ENCODE results near the gene HOXA1.

Gene HOXA1

GRCh38 chr7:27116031-27116961 is 20.5 kb upstream of the HOXA1 start:
- no peaks in the 10 kb centered on the region for H3K9me3 Mint-ChIP-seq
- DNase-seq (ENCODE audit: low spot score): no peak
- no peak overlapping the region for H3K4me3 Mint-ChIP-seq
- H3K27ac Mint-ChIP-seq: no peak overlapping the region
- H3K4me1 Mint-ChIP-seq (ENCODE audit: low read depth): no peaks in the 10 kb centered on the region
- no peaks in the 10 kb centered on the region for H3K36me3 Mint-ChIP-seq (ENCODE audit: low read depth)
- H3K27me3 Mint-ChIP-seq (ENCODE audit: low read depth): no peaks in the 10 kb centered on the region

- no peak overlapping the region for H3K4me3 Mint-ChIP-seq
- DNase-seq (ENCODE audit: low spot score): no peak
- H3K36me3 Mint-ChIP-seq (ENCODE audit: low read depth): no peaks in the 10 kb centered on the region
- no peaks in the 10 kb centered on the region for H3K27me3 Mint-ChIP-seq (ENCODE audit: low read depth)
- no peaks in the 10 kb centered on the region for H3K4me1 Mint-ChIP-seq (ENCODE audit: low read depth)
- no peaks in the 10 kb centered on the region for H3K9me3 Mint-ChIP-seq
- no peak overlapping the region for H3K27ac Mint-ChIP-seq
These were observed 19.6 kb upstream of the HOXA1 start for GRCh38 chr7:27115221-27116026.

DNA sequence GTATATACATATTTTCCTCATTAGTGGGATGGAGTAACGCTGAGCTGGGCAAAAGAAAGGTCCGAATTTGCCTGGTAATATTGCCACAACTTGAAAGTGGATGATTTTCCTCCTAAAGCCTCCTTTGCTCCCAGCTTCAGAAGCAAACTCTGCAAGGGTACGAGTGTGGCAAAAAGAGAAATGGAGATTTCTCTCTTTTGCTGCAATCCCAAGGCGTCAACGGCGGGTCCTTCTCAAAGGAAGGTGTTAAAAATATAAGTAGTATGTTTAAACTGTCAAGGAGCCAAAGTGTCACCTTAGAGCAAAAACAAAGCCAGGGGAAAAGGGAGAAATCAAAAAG is 19.1 kb upstream of the HOXA1 start:
- Mint-ChIP-seq H3K27me3 (ENCODE audit: low read depth) (no peaks in the 10 kb centered on the region), H3K4me1 (ENCODE audit: low read depth) (no peaks in the 10 kb centered on the region), H3K36me3 (ENCODE audit: low read depth) (no peaks in the 10 kb centered on the region), H3K27ac (no peak overlapping the region), H3K4me3 (no peak overlapping the region), H3K9me3 (no peaks in the 10 kb centered on the region)
- DNase-seq (ENCODE audit: low spot score): no peak

GRCh38 chr7:27113991-27114769 is 18.4 kb upstream of the HOXA1 start:
- no peaks in the 10 kb centered on the region for H3K4me1 Mint-ChIP-seq (ENCODE audit: low read depth)
- DNase-seq (ENCODE audit: low spot score): no peak
- no peaks in the 10 kb centered on the region for H3K36me3 Mint-ChIP-seq (ENCODE audit: low read depth)
- H3K4me3 Mint-ChIP-seq: no peak overlapping the region
- no peaks in the 10 kb centered on the region for H3K27me3 Mint-ChIP-seq (ENCODE audit: low read depth)
- no peak overlapping the region for H3K27ac Mint-ChIP-seq
- no peaks in the 10 kb centered on the region for H3K9me3 Mint-ChIP-seq

- no peaks in the 10 kb centered on the region for H3K27me3 Mint-ChIP-seq (ENCODE audit: low read depth)
- H3K4me3 Mint-ChIP-seq: no peak overlapping the region
- no peaks in the 10 kb centered on the region for H3K9me3 Mint-ChIP-seq
- no peaks in the 10 kb centered on the region for H3K4me1 Mint-ChIP-seq (ENCODE audit: low read depth)
- H3K27ac Mint-ChIP-seq: no peak overlapping the region
- no peak for DNase-seq (ENCODE audit: low spot score)
- no peaks in the 10 kb centered on the region for H3K36me3 Mint-ChIP-seq (ENCODE audit: low read depth)
These were observed 17.5 kb upstream of the HOXA1 start for GRCh38 chr7:27112955-27113949.

DNA sequence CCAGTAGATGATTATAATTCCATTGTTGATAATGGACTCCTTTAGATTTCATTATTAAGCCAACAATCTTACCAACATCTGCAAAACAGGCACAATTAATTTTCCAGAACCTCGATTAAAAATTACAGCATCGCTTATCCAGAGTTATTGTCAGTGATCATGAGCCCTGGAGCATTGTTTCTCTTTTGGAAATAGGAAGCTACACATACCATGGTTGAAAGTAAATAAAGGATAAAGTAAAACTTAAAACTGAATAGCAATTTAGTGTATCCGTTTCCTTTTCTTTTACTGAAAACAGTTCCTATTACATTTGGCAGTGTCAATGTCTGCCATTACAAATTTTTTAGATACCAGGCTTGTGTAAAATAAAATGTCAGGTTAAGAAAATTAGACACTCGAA is 16.6 kb upstream of the HOXA1 start:
- Mint-ChIP-seq H3K4me3 (no peak overlapping the region), H3K4me1 (ENCODE audit: low read depth) (no peaks in the 10 kb centered on the region), H3K27ac (no peak overlapping the region), H3K36me3 (ENCODE audit: low read depth) (no peaks in the 10 kb centered on the region), H3K27me3 (ENCODE audit: low read depth) (no peaks in the 10 kb centered on the region), H3K9me3 (no peaks in the 10 kb centered on the region)
- DNase-seq (ENCODE audit: low spot score): no peak

GRCh38 chr7:27111751-27112277 is 16.0 kb upstream of the HOXA1 start:
- no peaks in the 10 kb centered on the region for H3K9me3 Mint-ChIP-seq
- no peak overlapping the region for H3K27ac Mint-ChIP-seq
- H3K4me1 Mint-ChIP-seq (ENCODE audit: low read depth): no peaks in the 10 kb centered on the region
- H3K27me3 Mint-ChIP-seq (ENCODE audit: low read depth): no peaks in the 10 kb centered on the region
- no peak for DNase-seq (ENCODE audit: low spot score)
- no peaks in the 10 kb centered on the region for H3K36me3 Mint-ChIP-seq (ENCODE audit: low read depth)
- H3K4me3 Mint-ChIP-seq: no peak overlapping the region

GRCh38 chr7:27111042-27111750 is 15.4 kb upstream of the HOXA1 start:
- no peak for DNase-seq (ENCODE audit: low spot score)
- H3K9me3 Mint-ChIP-seq: no peaks in the 10 kb centered on the region
- H3K4me1 Mint-ChIP-seq (ENCODE audit: low read depth): no peaks in the 10 kb centered on the region
- no peak overlapping the region for H3K27ac Mint-ChIP-seq
- H3K4me3 Mint-ChIP-seq: no peak overlapping the region
- H3K36me3 Mint-ChIP-seq (ENCODE audit: low read depth): no peaks in the 10 kb centered on the region
- no peaks in the 10 kb centered on the region for H3K27me3 Mint-ChIP-seq (ENCODE audit: low read depth)

DNA sequence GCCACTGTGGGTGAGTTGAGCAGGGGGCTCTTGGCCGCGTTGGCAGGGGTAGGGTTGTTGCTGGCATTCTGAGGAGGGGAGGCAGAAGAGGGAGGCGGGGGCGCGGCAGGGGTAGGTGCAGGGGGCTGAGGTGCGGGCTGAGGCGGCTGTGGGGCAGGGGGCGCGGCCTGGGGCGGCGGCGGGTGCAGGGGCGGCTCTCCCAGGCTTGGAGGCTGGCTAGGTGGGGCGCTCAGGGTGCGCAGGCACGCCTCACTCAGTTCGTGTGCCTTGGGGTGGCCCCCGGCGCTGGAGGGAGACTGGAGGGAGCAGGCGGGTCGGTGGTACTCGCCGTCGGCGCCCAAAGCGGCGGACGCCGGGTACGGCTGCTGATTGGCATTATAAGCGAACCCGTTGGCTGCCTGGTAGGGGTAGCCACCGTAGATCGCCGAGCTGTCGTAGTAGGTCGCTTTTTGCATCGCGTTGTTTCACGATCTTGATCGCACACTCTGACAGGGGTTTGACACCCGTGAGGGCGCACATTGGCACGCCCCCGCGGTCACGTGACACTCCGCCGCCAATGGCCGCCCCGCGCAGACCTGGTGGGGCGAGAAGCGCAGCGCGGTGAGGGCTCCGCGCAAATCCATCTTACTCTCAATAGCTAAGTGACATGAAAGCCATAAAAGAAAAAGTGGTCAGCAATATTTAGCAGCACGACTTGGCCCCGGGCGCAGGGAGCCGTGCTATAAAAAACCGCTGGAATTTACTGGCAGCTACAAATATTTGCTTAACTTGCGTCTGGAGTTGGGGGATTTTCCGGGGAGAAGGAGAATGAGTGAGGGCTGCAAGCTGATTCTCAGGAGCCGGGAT is 14.6 kb upstream of the HOXA1 start:
- Mint-ChIP-seq H3K27ac (no peak overlapping the region), H3K4me3 (no peak overlapping the region), H3K27me3 (ENCODE audit: low read depth) (peaks cover 7% of the 10 kb centered on the region), H3K36me3 (ENCODE audit: low read depth) (no peaks in the 10 kb centered on the region), H3K9me3 (no peaks in the 10 kb centered on the region), H3K4me1 (ENCODE audit: low read depth) (no peaks in the 10 kb centered on the region)
- no peak for DNase-seq (ENCODE audit: low spot score)

DNA sequence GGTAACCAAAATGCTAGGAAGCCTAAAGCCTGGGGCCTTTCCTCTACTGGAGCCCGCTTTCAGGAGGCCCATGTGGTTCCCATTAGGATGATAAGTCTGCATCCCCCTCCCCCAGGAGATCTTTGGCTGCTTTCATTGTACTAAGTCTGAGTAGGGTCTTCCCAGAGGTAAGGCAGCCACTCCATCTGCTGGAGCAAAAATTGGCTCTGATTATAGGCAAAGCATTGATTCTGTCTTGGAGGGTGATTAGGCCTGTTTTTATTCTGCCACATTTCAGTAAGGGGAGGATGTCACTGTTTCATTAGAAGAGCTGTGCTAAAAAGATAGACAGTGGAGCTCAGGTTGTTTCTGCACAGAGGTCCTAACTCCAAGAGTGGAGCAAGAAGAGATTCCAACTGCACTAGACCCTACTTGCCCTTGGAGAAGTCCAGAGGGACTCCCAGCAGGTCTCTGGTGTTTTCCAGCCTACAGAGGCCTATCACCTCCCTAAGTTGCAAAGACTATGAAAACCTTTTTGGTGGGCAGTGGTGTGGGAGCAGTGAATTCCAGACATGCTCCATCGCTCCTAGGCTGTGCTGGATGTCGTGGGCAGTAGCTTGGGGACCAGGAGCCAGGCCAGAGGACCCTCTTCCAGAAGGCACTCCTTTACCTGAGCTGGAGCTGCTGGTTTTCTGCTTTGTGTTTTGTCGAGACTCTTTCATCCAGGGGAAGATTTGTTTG is 13.8 kb upstream of the HOXA1 start:
- DNase-seq (ENCODE audit: low spot score): no peak
- Mint-ChIP-seq H3K9me3 (no peaks in the 10 kb centered on the region), H3K27ac (no peak overlapping the region), H3K4me3 (no peak overlapping the region), H3K27me3 (ENCODE audit: low read depth) (peaks cover 15% of the 10 kb centered on the region), H3K36me3 (ENCODE audit: low read depth) (no peaks in the 10 kb centered on the region), H3K4me1 (ENCODE audit: low read depth) (no peaks in the 10 kb centered on the region)

- no peak for DNase-seq (ENCODE audit: low spot score)
- Mint-ChIP-seq H3K4me3 (no peak overlapping the region), H3K9me3 (no peaks in the 10 kb centered on the region), H3K4me1 (ENCODE audit: low read depth) (no peaks in the 10 kb centered on the region), H3K27ac (no peak overlapping the region), H3K36me3 (ENCODE audit: low read depth) (no peaks in the 10 kb centered on the region), H3K27me3 (ENCODE audit: low read depth) (peaks cover 26% of the 10 kb centered on the region)
These were observed 12.8 kb upstream of the HOXA1 start for GRCh38 chr7:27108390-27109127.
